ENCODE results near the gene ADORA2B. TPM values are rescaled to one million over a fixed set of nuclear protein-coding genes. Genes with fewer than 3 reads are reported as not detected.

Gene ADORA2B
- total and polyA plus RNA-seq, 2 donors = 1.1 to 1.2 TPM

DNA sequence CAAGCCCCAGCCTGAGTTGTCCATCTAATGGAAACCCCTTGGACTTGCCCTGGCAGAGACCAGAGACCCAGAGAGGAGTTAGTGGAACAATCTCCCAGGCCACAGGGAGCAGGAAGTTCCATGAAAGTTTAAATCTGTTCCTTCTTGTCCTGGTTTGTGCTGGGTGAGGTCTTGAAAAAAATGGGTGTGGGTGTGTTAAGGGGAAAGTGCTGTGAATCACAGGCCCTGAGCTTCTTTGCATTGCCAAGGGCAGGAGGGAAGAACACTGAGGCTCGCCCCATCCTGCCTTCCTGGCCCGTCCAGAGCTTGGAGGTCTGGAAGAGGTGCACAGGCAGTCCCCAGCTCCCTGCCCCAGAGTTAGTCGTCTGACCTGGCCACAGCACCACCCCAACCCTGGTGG, 2.3 kb downstream of the ADORA2B start:
- no peaks in the 10 kb centered on the region for H3K36me3 ChIP-seq (ENCODE audit: control insufficient read depth in 2 of 2, insufficient read depth in 2 of 2, low read length in 1 of 2)
- H3K4me3 ChIP-seq (ENCODE audit: low read length in 2 of 2) = no peak overlapping the region
- peaks cover 0 to 1% of the 10 kb centered on the region in 2 donors for H3K9me3 ChIP-seq (ENCODE audit: control insufficient read depth in 2 of 2, insufficient read depth in 1 of 2, low read length in 1 of 2)
- peaks cover 29 to 55% of the 10 kb centered on the region in 2 donors for H3K27me3 ChIP-seq (ENCODE audit: control insufficient read depth in 2 of 2, insufficient read depth in 1 of 2, low read length in 1 of 2)
- 94% methylated on average over 3 of the region's 3 CpGs for WGBS
- H3K4me1 ChIP-seq (ENCODE audit: control insufficient read depth in 2 of 2, insufficient read depth in 2 of 2, low read length in 2 of 2) = peaks cover 8 to 15% of the 10 kb centered on the region in 2 donors
- H3K27ac ChIP-seq (ENCODE audit: low read depth in 1 of 2, low read length in 1 of 2) = no peak overlapping the region
- DNase-seq (ENCODE audit: low read depth in 6 of 9, low spot score in 9 of 9) = no peak

DNA sequence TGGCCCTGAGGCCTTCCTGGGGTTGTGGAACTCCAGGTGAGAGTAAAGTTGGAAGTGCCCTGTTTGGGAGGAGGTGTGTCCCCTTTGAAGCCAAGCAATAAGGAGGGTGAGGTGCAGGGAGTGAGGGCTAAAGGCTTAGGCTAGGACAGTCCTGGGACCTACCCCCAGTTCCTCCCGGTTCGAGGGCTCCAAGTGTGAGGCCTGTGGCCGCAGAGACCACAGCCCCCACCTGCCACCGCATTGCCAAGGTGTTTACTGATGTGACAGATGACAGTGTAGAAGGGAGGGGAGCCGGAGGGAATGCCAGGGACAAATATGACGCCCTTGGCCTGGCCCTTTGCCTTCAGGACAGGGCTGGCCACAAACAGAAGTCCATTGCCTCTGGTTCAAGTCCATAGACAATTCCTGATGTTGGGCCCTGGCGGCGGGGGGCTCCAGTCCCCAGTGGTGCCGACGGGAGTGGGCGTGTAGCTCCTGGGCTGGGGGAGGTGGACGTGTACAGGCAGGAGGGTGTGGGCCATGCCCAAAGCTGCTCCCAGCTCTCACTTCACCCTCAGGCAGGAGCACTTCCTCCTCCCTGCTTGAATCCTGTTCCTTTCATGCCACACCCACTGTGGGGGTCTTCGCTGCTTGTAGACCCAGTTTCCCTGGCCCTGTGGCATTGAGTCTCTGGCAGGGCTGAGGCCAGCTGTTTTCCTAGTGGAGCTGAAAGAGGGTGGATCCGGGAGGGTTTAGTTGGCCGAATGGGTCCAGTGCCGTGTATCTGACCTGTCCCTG, 3.2 kb downstream of the ADORA2B start:
- Histone ChIP-seq H3K27me3 (ENCODE audit: control insufficient read depth in 2 of 2, insufficient read depth in 1 of 2, low read length in 1 of 2) (peaks cover 29 to 47% of the 10 kb centered on the region in 2 donors), H3K4me3 (ENCODE audit: low read length in 2 of 2) (no peak overlapping the region), H3K27ac (ENCODE audit: low read depth in 1 of 2, low read length in 1 of 2) (no peak overlapping the region), H3K9me3 (ENCODE audit: control insufficient read depth in 2 of 2, insufficient read depth in 1 of 2, low read length in 1 of 2) (peaks cover 0 to 1% of the 10 kb centered on the region in 2 donors), H3K4me1 (ENCODE audit: control insufficient read depth in 2 of 2, insufficient read depth in 2 of 2, low read length in 2 of 2) (peaks cover 8 to 15% of the 10 kb centered on the region in 2 donors), H3K36me3 (ENCODE audit: control insufficient read depth in 2 of 2, insufficient read depth in 2 of 2, low read length in 1 of 2) (no peaks in the 10 kb centered on the region)
- no peak for DNase-seq (ENCODE audit: low read depth in 6 of 9, low spot score in 9 of 9)
- 88% methylated on average over 16 of the region's 16 CpGs for WGBS

DNA sequence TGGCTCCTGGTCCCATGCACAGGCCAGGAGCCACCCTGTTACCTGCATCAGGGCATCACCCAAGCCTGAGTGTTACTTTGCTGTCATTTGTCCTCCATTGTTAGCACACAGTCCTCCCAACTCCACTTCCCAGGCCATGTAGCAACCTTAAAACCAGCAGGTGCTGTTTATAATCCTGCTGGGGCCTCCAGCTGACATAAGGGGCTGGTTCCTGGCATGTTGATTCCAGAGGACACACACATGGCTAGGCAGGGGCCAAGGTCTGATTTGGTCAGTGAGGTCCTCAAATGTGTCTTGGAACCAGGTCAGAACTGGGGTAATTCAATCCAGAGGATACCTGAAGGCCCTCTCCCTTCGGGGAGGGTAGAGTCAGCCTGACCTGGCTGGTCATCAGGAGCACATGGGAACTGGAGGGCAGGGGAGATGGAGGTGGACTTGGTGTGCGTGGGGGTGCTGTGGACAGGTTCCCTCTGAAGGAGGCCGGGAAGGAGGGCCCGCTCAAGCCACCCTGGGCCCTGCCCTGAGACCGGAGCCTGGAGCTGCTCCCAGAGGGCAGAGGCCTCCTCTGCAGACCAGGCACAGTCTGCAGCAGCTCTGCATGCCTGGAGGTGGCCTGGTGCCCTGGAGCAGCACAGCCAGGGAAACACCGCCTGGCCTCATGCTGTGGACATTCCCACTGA, 6.6 kb downstream of the ADORA2B start:
- Histone ChIP-seq H3K36me3 (ENCODE audit: control insufficient read depth in 2 of 2, insufficient read depth in 2 of 2, low read length in 1 of 2) (no peaks in the 10 kb centered on the region), H3K27me3 (ENCODE audit: control insufficient read depth in 2 of 2, insufficient read depth in 1 of 2, low read length in 1 of 2) (peaks cover 3 to 15% of the 10 kb centered on the region in 2 donors), H3K4me1 (ENCODE audit: control insufficient read depth in 2 of 2, insufficient read depth in 2 of 2, low read length in 2 of 2) (no peaks in the 10 kb centered on the region), H3K9me3 (ENCODE audit: control insufficient read depth in 2 of 2, insufficient read depth in 1 of 2, low read length in 1 of 2) (peaks cover 0 to 1% of the 10 kb centered on the region in 2 donors), H3K27ac (ENCODE audit: low read depth in 1 of 2, low read length in 1 of 2) (no peak overlapping the region), H3K4me3 (ENCODE audit: low read length in 2 of 2) (no peak overlapping the region)
- over 99% methylated on average over 6 of the region's 6 CpGs for WGBS
- no peak for DNase-seq (ENCODE audit: low read depth in 6 of 9, low spot score in 9 of 9)

DNA sequence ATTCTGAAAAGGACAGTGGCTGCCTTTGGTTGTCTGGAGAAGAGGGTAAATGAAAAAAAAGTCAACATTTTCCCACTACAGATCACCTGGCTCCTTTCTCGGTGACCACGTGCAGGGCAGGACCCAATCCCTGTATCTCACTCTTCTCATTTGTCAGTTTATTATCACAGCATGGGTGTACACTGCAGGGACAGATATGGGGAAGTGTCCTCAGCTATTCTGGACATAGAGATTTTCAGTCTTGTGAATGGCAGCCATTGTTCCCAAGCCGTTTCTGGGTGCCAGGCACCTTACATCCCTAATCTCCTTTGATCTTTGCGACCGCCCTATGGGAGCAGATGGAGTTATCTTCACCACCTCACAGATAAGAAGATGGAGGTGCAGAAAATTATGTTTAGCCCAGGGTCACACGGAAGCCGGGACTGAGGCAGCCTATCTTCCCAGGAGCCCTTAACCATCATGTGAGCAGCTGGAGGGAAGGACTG, 7.2 kb downstream of the ADORA2B start:
- H3K9me3 ChIP-seq (ENCODE audit: control insufficient read depth in 2 of 2, insufficient read depth in 1 of 2, low read length in 1 of 2) = peaks cover 0 to 1% of the 10 kb centered on the region in 2 donors
- WGBS = 96% methylated on average over 7 of the region's 7 CpGs
- no peak for DNase-seq (ENCODE audit: low read depth in 6 of 9, low spot score in 9 of 9)

DNA sequence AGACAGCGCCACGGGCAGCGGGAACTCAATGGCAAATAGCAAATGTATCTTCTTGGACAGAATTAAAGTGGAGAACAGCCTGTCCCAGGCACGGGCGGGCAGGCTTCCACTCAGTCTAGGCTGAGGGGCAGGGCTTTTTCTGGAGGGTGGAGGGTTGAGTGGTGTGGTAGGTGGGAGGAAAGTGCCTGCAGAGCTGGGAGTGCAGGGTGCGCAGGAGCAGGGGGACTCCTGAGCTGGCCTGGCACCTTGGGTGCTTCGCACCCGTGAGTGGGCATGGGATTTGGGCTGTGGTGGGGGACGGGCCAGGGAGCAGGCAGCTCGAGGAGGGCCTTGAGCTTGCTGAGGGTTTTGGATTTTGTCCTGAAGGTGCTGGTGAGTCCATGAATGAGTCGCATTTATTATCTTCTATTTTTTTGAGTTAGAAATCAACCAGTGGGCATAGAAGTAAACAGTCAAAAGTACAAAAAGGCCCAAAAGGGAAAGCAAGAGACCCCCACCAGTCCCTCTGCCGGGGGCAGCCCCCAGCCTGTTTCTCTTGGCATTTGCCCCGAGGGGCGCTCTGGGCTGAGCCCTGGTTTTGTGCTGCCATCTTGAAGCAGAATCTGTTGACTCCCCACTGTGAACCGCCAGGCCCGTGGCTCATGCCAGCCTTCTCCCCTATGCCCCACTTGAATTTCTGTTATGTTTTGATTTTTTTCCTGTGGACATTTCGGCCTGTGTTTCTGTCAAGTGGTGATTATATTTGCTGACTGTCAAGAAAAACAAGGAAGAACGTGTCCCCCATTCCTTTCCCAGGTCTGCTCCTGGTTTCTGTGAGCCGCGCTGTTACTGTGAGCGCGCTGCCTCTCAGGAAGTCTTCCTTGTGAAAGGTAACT, 8.2 kb downstream of the ADORA2B start:
- H3K27me3 ChIP-seq (ENCODE audit: control insufficient read depth in 2 of 2, insufficient read depth in 1 of 2, low read length in 1 of 2) = no peaks in the 10 kb centered on the region
- WGBS = 85% methylated on average over 22 of the region's 22 CpGs

More for the DNA sequence above, 7.2 kb downstream of the ADORA2B start:
- no peak overlapping the region for H3K27ac ChIP-seq (ENCODE audit: low read depth in 1 of 2, low read length in 1 of 2)
- no peak overlapping the region for H3K4me3 ChIP-seq (ENCODE audit: low read length in 2 of 2)
- peaks cover 0 to 9% of the 10 kb centered on the region in 2 donors for H3K27me3 ChIP-seq (ENCODE audit: control insufficient read depth in 2 of 2, insufficient read depth in 1 of 2, low read length in 1 of 2)
- no peaks in the 10 kb centered on the region for H3K4me1 ChIP-seq (ENCODE audit: control insufficient read depth in 2 of 2, insufficient read depth in 2 of 2, low read length in 2 of 2)
- no peaks in the 10 kb centered on the region for H3K36me3 ChIP-seq (ENCODE audit: control insufficient read depth in 2 of 2, insufficient read depth in 2 of 2, low read length in 1 of 2)

DNA sequence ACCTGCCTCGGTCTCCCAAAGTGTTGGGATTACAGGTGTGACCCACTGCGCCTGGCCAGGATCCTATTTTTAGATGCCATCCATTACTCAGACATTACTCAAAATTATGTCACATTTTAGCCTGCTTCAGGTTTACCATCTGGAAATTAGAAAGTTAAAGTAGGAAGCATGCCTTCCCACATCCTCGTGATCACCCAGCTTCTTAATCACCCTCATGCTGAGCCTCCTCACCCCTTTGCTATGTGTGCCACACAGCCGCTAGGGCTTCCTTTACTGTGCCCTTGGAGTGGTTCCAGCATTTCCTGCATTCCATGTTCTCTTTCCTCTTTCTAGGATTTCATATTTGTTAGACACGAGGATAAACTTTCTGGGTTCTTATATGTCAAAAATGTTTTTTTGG, 9.3 kb downstream of the ADORA2B start:
- H3K9me3 ChIP-seq (ENCODE audit: control insufficient read depth in 2 of 2, insufficient read depth in 1 of 2, low read length in 1 of 2) = no peaks in the 10 kb centered on the region
- no peak overlapping the region for H3K4me3 ChIP-seq (ENCODE audit: low read length in 2 of 2)
- WGBS = 79% methylated on average over 5 of the region's 5 CpGs
- H3K27ac ChIP-seq (ENCODE audit: low read depth in 1 of 2, low read length in 1 of 2) = no peak overlapping the region
- DNase-seq (ENCODE audit: low read depth in 6 of 9, low spot score in 9 of 9) = no peak
- no peaks in the 10 kb centered on the region for H3K36me3 ChIP-seq (ENCODE audit: control insufficient read depth in 2 of 2, insufficient read depth in 2 of 2, low read length in 1 of 2)
- peaks cover 0 to 6% of the 10 kb centered on the region in 2 donors for H3K4me1 ChIP-seq (ENCODE audit: control insufficient read depth in 2 of 2, insufficient read depth in 2 of 2, low read length in 2 of 2)
- H3K27me3 ChIP-seq (ENCODE audit: control insufficient read depth in 2 of 2, insufficient read depth in 1 of 2, low read length in 1 of 2) = no peaks in the 10 kb centered on the region

More for the DNA sequence above, 8.2 kb downstream of the ADORA2B start:
- DNase-seq (ENCODE audit: low read depth in 6 of 9, low spot score in 9 of 9) = no peak
- H3K4me3 ChIP-seq (ENCODE audit: low read length in 2 of 2) = no peak overlapping the region
- no peak overlapping the region for H3K27ac ChIP-seq (ENCODE audit: low read depth in 1 of 2, low read length in 1 of 2)
- no peaks in the 10 kb centered on the region for H3K4me1 ChIP-seq (ENCODE audit: control insufficient read depth in 2 of 2, insufficient read depth in 2 of 2, low read length in 2 of 2)
- no peaks in the 10 kb centered on the region for H3K9me3 ChIP-seq (ENCODE audit: control insufficient read depth in 2 of 2, insufficient read depth in 1 of 2, low read length in 1 of 2)
- no peaks in the 10 kb centered on the region for H3K36me3 ChIP-seq (ENCODE audit: control insufficient read depth in 2 of 2, insufficient read depth in 2 of 2, low read length in 1 of 2)

DNA sequence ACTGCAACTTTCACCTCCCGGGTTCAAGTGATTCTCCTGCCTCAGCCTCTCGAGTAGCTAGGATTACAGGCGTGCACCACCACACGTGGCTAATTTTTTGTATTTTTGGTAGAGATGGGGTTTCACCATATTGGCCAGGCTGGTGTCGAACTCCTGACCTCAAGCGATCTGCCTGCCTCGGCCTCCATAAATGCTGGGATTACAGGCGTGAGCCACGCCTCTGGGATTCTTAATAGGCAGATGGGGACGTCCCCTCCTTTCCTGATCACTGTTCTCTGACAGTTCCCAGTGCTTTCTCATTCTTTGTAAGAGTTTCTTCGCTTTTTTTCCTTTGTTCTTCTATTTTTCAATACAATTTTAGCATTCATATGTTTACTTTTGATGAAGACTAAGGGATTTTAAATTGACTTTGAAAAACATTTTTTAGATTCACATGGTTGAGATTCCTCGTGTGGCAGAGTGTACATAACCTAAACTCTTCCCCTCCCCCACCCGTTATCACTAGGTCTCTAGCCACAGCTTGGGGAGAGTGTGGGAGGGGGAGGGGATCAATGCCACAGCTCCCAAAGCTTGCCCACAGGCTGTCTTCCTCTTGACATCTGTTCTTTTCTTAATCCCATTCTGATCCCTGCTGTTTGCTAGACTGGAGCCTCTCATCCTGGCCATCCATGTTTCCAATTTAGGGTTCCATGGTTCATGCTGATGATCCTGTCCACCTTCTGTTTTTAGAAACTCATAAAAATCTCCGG, 11.0 kb downstream of the ADORA2B start:
- Histone ChIP-seq H3K36me3 (ENCODE audit: control insufficient read depth in 2 of 2, insufficient read depth in 2 of 2, low read length in 1 of 2) (no peaks in the 10 kb centered on the region), H3K4me3 (ENCODE audit: low read length in 2 of 2) (no peak overlapping the region), H3K4me1 (ENCODE audit: control insufficient read depth in 2 of 2, insufficient read depth in 2 of 2, low read length in 2 of 2) (peaks cover 0 to 6% of the 10 kb centered on the region in 2 donors), H3K27ac (ENCODE audit: low read depth in 1 of 2, low read length in 1 of 2) (no peak overlapping the region), H3K27me3 (ENCODE audit: control insufficient read depth in 2 of 2, insufficient read depth in 1 of 2, low read length in 1 of 2) (no peaks in the 10 kb centered on the region), H3K9me3 (ENCODE audit: control insufficient read depth in 2 of 2, insufficient read depth in 1 of 2, low read length in 1 of 2) (no peaks in the 10 kb centered on the region)
- no peak for DNase-seq (ENCODE audit: low read depth in 6 of 9, low spot score in 9 of 9)
- 91% methylated on average over 14 of the region's 14 CpGs for WGBS

DNA sequence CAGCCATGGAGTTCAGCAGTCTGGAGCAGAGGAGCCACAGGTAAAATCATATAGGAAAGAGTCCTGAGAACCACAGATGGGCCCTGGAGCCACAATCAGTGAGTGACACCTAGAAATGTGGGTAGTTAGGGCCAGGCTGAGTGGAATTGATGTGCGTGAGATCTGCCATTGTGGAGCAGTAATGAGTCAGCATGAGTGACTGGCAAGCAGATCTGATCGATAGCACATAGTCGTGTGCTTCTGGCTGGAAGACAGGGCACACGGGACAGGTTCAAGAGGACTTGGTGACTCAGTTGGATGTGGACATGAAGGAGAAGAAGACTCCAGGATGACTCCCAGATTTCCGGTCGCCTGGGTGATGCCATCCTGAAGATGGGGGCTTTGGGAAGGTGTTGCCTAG, 12.3 kb downstream of the ADORA2B start:
- no peaks in the 10 kb centered on the region for H3K9me3 ChIP-seq (ENCODE audit: control insufficient read depth in 2 of 2, insufficient read depth in 1 of 2, low read length in 1 of 2)
- no peak overlapping the region for H3K4me3 ChIP-seq (ENCODE audit: low read length in 2 of 2)
- no peaks in the 10 kb centered on the region for H3K36me3 ChIP-seq (ENCODE audit: control insufficient read depth in 2 of 2, insufficient read depth in 2 of 2, low read length in 1 of 2)
- DNase-seq (ENCODE audit: low read depth in 6 of 9, low spot score in 9 of 9) = no peak
- H3K27me3 ChIP-seq (ENCODE audit: control insufficient read depth in 2 of 2, insufficient read depth in 1 of 2, low read length in 1 of 2) = no peaks in the 10 kb centered on the region
- H3K27ac ChIP-seq (ENCODE audit: low read depth in 1 of 2, low read length in 1 of 2) = no peak overlapping the region
- H3K4me1 ChIP-seq (ENCODE audit: control insufficient read depth in 2 of 2, insufficient read depth in 2 of 2, low read length in 2 of 2) = peaks cover 0 to 6% of the 10 kb centered on the region in 2 donors
- WGBS = 97% methylated on average over 6 of the region's 6 CpGs
